Measurements from ENCODE around the gene CD109.
A peak's percentile ranks its signal among the peaks of the same experiment; 100 is the strongest.
"Not testable (repeated sequence)": the region's sequence is repeated elsewhere in the genome, so short reads cannot be mapped to it uniquely, and the experiment has no call there.

The CD109 gene

GRCh38 chr6:73695619-73696421, at the start of gene CD109:
CD109 (plus strand) TSS chr6:73696203; CDS start chr6:73696216, 13 bp downstream.
- peak; percentile 40 to 63 (median 52) for DNase-seq (ENCODE audit: low read depth in 3 of 3)

- no peak for DNase-seq (ENCODE audit: low read depth in 3 of 3)
Observed at GRCh38 chr6:73648166-73648565, 47.8 kb upstream of the CD109 start.

GRCh38 chr6:73649783-73650182, 46.2 kb upstream of the CD109 start:
- DNase-seq (ENCODE audit: low read depth in 3 of 3): no peak

- DNase-seq (ENCODE audit: low read depth in 3 of 3): peak in 2 of 3 donors; percentile 45 to 52
Observed at GRCh38 chr6:73652637-73653570, 43.1 kb upstream of the CD109 start.

- DNase-seq (ENCODE audit: low read depth in 3 of 3): peak; percentile 79 to 87 (median 84)
Observed at GRCh38 chr6:73653571-73654424, 42.2 kb upstream of the CD109 start, which contains the start of gene SLC17A5. SLC17A5 (minus strand) TSS chr6:73653992; CDS start chr6:73653886, 106 bp downstream.

- DNase-seq (ENCODE audit: low read depth in 3 of 3): no peak
Observed at GRCh38 chr6:73655341-73655917, 40.6 kb upstream of the CD109 start.

GRCh38 chr6:73656531-73657145, 39.4 kb upstream of the CD109 start:
- no peak for DNase-seq (ENCODE audit: low read depth in 3 of 3)

- peak in 1 of 3 donors; percentile 10 for DNase-seq (ENCODE audit: low read depth in 3 of 3)
Observed at GRCh38 chr6:73657201-73657600, 38.8 kb upstream of the CD109 start.

GRCh38 chr6:73664701-73665100, 31.3 kb upstream of the CD109 start:
- DNase-seq (ENCODE audit: low read depth in 3 of 3): no peak

GRCh38 chr6:73665686-73666319, 30.2 kb upstream of the CD109 start:
- DNase-seq (ENCODE audit: low read depth in 3 of 3): no peak

- DNase-seq (ENCODE audit: low read depth in 3 of 3): no peak
Observed at GRCh38 chr6:73666393-73666792, 29.6 kb upstream of the CD109 start.

GRCh38 chr6:73667798-73668197, 28.2 kb upstream of the CD109 start:
- DNase-seq (ENCODE audit: low read depth in 3 of 3): no peak

- DNase-seq (ENCODE audit: low read depth in 3 of 3): no peak
Observed at GRCh38 chr6:73669005-73669404, 27.0 kb upstream of the CD109 start.

GRCh38 chr6:73671911-73672685, 23.9 kb upstream of the CD109 start:
- no peak for DNase-seq (ENCODE audit: low read depth in 3 of 3)

- DNase-seq (ENCODE audit: low read depth in 3 of 3): peak in 2 of 3 donors; percentile 61 to 71
Observed at GRCh38 chr6:73675466-73676098, 20.4 kb upstream of the CD109 start.

- no peak for DNase-seq (ENCODE audit: low read depth in 3 of 3)
Observed at GRCh38 chr6:73679009-73679408, 17.0 kb upstream of the CD109 start.

- not testable (repeated sequence) for DNase-seq (ENCODE audit: low read depth in 3 of 3)
Observed at GRCh38 chr6:73679846-73680245, 16.2 kb upstream of the CD109 start.

- DNase-seq (ENCODE audit: low read depth in 3 of 3): no peak
Observed at GRCh38 chr6:73680289-73680918, 15.6 kb upstream of the CD109 start.

Measured in stimulated activated CD4-positive, alpha-beta T cell treated with anti-CD3 and anti-CD28 coated beads, TNF-alpha, amount 100 ng/mL, for 48 hours (primary cell).